DOHH2 (cell line): ENCODE data around the gene PRKCZ.

ENCODE experiments used
- CTCF ChIP-seq: fragments of 200-600 bp; sonication (generic); IDR thresholded peaks from one replicate; pipeline ENCODE4 v1.5.1; 2014; ENCODE audit warnings: antibody characterized with exemption, mild to moderate bottlenecking, low read depth, low read length; ENCODE audit not compliant: poor library complexity, severe bottlenecking
- EZH2phosphoT487 ChIP-seq: fragments of 200-600 bp; sonication (generic); IDR thresholded peaks from 2 replicates; pipeline ENCODE4 v1.6.1; 2017; ENCODE audit warnings: borderline replicate concordance, mild to moderate bottlenecking, antibody characterized with exemption, low read length, moderate library complexity, mixed read lengths

DNA sequence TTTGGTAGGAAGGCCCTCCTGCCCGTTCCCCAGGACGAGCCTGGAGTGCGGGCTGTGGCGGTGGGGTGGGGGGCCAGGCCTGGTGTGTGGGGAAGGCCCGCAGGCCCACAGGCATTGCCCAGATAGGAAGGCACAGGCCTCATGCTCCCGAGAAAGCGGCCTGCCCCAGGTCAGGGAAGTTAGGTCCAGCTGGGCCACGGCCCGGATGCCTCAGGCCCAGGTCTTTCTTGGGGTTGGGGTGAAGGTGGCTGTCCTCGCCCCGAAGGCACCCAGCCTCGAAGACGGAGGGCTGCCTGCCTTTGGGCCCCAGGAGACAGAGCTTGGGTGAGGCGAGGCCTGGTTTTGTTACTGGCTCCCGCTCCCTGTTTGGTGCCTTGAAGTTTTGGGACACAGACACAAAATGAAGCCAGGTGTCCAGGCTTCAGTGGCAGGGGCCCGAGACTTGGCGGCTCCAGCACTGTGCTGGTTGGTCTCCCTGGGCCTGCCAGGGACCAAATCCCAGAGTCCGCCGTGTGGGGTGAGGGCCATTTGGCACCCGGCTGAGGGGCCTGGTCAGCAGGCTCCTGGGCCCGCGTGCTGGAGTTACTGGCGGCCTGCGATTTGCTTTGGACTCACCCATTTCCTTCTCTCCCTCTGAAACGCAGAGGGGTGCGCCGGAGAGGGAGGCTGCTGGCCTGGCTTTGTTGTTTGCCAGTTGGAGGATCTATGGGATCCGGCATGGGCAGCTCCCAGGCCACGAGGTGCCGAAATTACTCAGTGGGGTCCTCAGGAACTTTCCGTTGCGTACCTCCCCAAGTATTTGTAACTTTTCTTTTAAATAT is 179.9 kb downstream of the PRKCZ start:
- no peak for TF ChIP-seq EZH2phosphoT487
- TF ChIP-seq CTCF = no peak
